Measurements from ENCODE around the gene ABLIM3.
"Not testable (repeated sequence)": the region's sequence is repeated elsewhere in the genome, so short reads cannot be mapped to it uniquely, and the experiment has no call there.

ABLIM3 gene

GRCh38 chr5:149262315-149262714 is 121.0 kb downstream of the ABLIM3 start:
- no peak for FAIRE-seq

GRCh38 chr5:149264439-149265067 is 123.3 kb downstream of the ABLIM3 start:
- no peak for FAIRE-seq

DNA sequence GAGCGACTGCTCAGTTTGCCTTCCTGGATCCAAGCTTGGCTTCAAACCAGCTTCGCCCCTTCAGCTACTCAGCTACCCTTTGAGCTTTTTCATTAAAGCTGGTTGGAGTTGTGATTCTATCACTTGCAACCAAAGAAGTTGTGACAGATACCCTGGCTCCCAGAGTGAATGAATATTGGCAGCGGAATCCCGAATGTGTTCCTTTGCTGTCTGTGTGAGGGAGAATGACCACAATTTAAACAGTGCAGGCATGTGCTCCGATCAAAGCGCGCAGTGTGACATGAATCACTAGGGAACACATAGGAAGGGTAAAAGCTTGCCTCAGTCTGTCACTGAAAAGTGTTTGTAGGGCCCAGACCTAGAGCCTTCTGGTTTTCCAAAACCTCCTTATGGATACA is 123.8 kb downstream of the ABLIM3 start:
- FAIRE-seq: no peak

- no peak for FAIRE-seq
Observed at GRCh38 chr5:149265597-149265996, 124.3 kb downstream of the ABLIM3 start.

DNA sequence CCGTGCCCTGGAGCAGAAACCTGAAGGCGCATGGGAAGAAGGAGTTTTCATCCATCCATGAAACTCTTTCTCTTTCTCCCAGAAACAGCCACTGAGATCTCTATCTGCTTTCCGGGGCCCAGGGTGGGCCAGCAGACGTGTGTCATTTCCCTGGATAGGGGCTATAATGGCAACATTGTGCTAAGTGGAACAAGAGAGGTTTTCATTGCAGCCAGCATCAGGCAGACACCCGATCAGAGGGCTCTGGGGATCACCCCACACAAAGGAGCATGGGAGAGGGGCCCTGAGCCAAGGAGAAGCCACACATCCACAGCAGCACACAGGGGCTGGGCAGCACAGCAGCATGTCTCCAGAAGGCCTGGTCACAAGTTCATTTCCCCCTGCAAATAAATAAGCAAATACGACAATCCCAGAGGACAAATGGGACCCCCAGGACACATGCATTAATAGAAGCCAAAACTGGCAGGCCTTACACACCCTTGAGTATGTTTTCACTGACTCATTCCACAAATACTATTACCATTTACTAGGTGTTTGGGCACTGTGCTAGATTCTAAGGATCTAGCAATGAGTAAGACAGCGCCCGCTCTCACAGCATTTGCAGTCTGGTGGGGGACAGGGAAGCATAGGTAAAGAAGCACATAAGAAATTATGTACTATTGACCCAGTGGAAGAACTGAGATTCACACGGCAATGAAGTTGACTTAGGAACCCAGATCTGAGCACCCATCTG is 126.1 kb downstream of the ABLIM3 start:
- no peak for FAIRE-seq

GRCh38 chr5:149268928-149269557 is 127.8 kb downstream of the ABLIM3 start:
- FAIRE-seq: peak; percentile 91

- FAIRE-seq: no peak
Observed at GRCh38 chr5:149271195-149271715, 130.0 kb downstream of the ABLIM3 start.

GRCh38 chr5:149271716-149272563 is 130.6 kb downstream of the ABLIM3 start, which contains the start of gene AFAP1L1:
Gene AFAP1L1 (plus strand): TSS chr5:149271859. CDS start chr5:149271969, 110 bp downstream.
- FAIRE-seq: no peak

DNA sequence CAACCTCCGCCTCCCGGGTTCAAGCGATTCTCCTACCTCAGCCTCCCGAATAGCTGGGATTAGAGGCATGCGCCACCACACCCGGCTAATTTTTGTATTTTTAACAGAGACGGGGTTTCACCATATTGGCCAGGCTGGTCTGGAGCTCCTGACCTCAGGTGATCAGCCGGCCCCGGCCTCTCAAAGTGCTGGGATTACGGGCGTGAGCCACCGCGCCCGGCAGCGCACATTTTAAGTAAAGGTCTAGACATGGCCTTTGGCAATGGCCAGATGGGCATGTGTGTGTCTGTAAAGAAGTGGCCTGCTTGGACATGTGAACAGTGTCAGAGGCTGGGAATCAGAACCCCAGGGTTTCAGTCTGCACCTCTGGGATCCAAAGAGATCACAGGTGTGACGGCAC is 131.5 kb downstream of the ABLIM3 start:
- not testable (repeated sequence) for FAIRE-seq

GRCh38 chr5:149273237-149273636 is 131.9 kb downstream of the ABLIM3 start:
- FAIRE-seq: no peak

GRCh38 chr5:149273950-149274349 is 132.7 kb downstream of the ABLIM3 start:
- no peak for FAIRE-seq

GRCh38 chr5:149274939-149275338 is 133.6 kb downstream of the ABLIM3 start:
- FAIRE-seq: no peak

- FAIRE-seq: no peak
Observed at GRCh38 chr5:149277801-149278200, 136.5 kb downstream of the ABLIM3 start.

DNA sequence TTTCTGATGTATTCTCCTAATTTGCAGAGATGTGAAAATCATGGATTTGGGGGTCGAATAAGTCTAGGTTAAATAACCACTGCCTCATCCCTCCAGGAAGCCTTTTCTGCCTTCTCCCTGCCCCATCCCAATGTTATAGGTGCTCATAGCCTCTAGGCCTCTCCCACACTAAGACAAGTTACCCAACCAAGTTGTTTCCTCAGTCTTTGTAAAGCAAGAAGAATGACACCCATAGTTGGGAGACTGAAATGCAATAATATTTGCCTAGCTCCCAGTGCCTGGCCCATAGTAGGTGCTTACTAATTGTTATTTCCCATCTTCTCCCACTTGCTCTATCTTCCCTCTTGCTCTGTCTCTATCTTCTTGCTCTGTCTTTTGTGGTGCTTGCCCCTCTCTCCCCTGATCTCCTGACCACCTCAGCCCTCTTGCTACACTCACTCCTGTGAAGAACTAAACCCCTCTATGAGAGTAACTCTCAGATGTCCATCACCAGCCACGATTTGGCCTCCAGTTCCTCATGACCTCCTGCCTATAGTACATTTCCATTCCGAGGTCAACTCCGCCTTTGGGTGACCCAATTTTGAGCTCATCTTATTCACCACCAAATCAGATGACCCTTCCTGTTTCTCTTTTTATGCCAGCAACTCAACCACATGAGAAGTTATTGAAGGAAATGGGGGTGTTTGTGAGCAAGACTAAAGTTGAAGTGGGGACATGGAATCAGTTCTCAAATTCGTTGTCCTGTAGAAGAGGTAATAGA is 137.3 kb downstream of the ABLIM3 start:
- FAIRE-seq: no peak

DNA sequence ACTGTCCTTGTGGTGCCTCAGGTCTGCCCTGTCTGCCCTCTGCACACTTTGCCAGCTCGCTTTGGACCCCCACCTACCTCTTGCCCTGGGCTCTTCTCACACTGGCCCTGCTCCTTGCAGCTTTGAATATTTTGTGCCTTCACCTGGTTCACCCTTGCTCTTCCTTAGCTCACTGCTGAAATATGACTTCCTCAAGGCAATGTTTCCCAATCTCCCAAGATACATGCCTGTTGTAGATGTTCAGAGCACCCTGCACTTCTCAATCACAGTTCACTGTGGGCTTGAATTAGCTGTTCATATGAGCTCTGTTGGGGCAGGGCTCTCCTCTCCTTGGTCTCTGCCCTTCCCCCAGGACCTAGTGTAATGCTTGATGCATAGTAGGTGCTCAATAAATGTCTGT is 138.4 kb downstream of the ABLIM3 start:
- FAIRE-seq: no peak

GRCh38 chr5:149280124-149280523 is 138.8 kb downstream of the ABLIM3 start:
- no peak for FAIRE-seq

GRCh38 chr5:149280802-149281201 is 139.5 kb downstream of the ABLIM3 start:
- FAIRE-seq: no peak

GRCh38 chr5:149282027-149282965 is 141.0 kb downstream of the ABLIM3 start:
- no peak for FAIRE-seq

DNA sequence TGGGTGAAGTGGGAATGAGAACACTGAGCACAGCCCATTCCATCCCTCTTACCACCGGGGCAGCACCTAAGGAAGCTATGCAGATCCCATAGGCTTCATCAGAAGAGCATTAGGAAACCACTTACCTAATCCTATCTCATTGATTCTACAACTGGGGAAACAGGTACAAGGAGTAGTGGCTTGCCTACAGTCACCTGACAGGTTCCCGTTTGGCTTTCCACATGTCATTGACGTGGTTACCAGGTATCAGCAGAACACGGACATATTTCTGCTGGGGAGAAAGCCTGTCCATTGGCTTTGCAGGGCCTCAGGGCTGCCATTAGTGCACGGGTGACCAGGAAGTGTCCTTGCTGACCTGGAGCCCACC is 141.7 kb downstream of the ABLIM3 start:
- FAIRE-seq: no peak

GRCh38 chr5:149283626-149284480 is 142.6 kb downstream of the ABLIM3 start:
- FAIRE-seq: no peak
